Upper lobe of left lung (tissue), 6 donors: Measurements from ENCODE around the gene AACS. TPM values are rescaled to one million over a fixed set of nuclear protein-coding genes. Genes with fewer than 3 reads are reported as not detected.
"Not testable (repeated sequence)": the region's sequence is repeated elsewhere in the genome, so short reads cannot be mapped to it uniquely, and the experiment has no call there.

ENCODE experiments used
- ATAC-seq, 2 donors: fragments of 200-7000 bp; cut with Tn5 transposase; one replicate each; pipeline ENCODE4 v1.9.1; 2022; ENCODE audit warnings: mild to moderate bottlenecking in 2 of 2, moderate library complexity in 2 of 2; ENCODE audit not compliant: low FRiP score in 2 of 2
- DNase-seq, 2 donors: peaks; one replicate each; pipeline ENCODE4 v3.0.0-alpha.2; 2019 to 2020
- H3K27ac ChIP-seq, 4 donors: fragments of 200-600 bp; sonication (generic); one replicate each; pipeline ENCODE4 v1.5.1; 2016 to 2019
- H3K27me3 ChIP-seq, 4 donors: fragments of 200-600 bp; sonication (generic); one replicate each; pipeline ENCODE4 v1.5.1; 2017 to 2019
- H3K36me3 ChIP-seq, 4 donors: fragments of 200-600 bp; sonication (generic); one replicate each; pipeline ENCODE4 v1.5.1; 2016 to 2019
- H3K4me1 ChIP-seq, 4 donors: fragments of 200-600 bp; sonication (generic); one replicate each; pipeline ENCODE4 v1.5.1; 2018 to 2019
- H3K4me3 ChIP-seq, 4 donors: fragments of 200-600 bp; sonication (generic); one replicate each; pipeline ENCODE4 v1.5.1; 2017 to 2019; ENCODE audit warnings: mild to moderate bottlenecking in 2 of 4, moderate library complexity in 1 of 4
- H3K9me3 ChIP-seq, 4 donors: fragments of 200-600 bp; sonication (generic); one replicate each; pipeline ENCODE4 v1.5.1; 2018 to 2019
- EP300 ChIP-seq, 4 donors: sonication (generic); formaldehyde crosslinking; IDR thresholded peaks; one replicate each; pipeline ENCODE4 v1.5.1; 2017; ENCODE audit warnings: antibody characterized with exemption in 4 of 4, control low read depth in 2 of 4
- POLR2A ChIP-seq, 4 donors: fragments of 450-650 bp; IDR thresholded peaks; one replicate each; pipeline ENCODE4 v1.5.1; 2016 to 2017; ENCODE audit warnings: antibody characterized with exemption in 4 of 4, mild to moderate bottlenecking in 2 of 4
- POLR2AphosphoS5 ChIP-seq, 2 donors: sonication (generic); formaldehyde crosslinking; IDR thresholded peaks; one replicate each; pipeline ENCODE4 v1.5.1; 2017; ENCODE audit warnings: antibody characterized with exemption in 2 of 2
- WGBS, 2 donors: methylation state at CpG; one replicate each; pipeline ENCODE4 v1.1.5; 2017 to 2018; 5-methylcytosine and 5-hydroxymethylcytosine counted together
- total RNA-seq, 6 donors: library from RNA; depleted of rRNA in 4 of 6; stranded (reverse); fragments of >200 nt in 4 of 6; gene quantifications; one replicate each; pipeline versions ENCODE4 v1.1.0 to v1.2.1, GENCODE V29; 2016 to 2021
- TF ChIP-seq, protein P1 (sequence below), 6 experiments: fragments of 450-650 bp in 4 of 6; fragments of 200-600 bp in 2 of 6; sonication (generic) in 2 of 6; IDR thresholded peaks; one replicate each; pipeline ENCODE4 v1.5.1; 2016 to 2019; ENCODE audit warnings: antibody characterized with exemption in 6 of 6
- donor health status: DM: no; HTN: no; CAD: no; lungs with moderate emphysema.
- donor health status: DM: no; HTN: yes; CAD: no; lungs with severe emphysema.

The AACS gene
- total RNA-seq, 6 donors from 2014 or later, result 14.7 to 28.6 (median 25.5) TPM

DNA sequence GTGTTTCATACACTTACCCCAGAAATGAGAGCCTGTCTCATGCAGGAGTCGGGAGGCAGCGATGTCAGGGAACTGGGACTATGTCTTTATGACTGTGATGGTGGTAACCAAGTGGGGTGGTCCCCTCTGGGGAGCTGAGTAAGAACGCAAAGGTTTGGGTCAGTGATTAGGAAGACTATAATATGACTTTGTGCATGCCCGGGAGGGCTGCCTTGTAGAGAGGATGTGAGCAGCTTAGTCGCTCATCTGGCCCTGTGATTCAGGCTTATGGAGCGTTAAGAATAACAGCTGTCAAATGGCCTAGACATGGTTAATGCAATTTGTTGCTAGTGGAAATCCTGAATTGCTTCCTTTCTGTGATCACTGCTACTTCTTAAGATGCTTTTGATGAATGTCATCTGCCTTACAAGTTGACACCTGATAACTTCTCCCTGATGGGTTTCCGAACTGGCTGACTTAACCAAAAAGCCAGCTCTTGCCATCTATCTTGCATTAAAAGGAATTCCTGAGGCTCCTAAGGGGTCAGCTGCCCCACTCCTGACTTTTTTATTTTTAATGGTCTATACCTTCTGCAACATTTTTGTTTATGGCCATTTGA, 35.4 kb upstream of the AACS start:
- Histone ChIP-seq H3K4me1 (no peaks in the 10 kb centered on the region), H3K36me3 (no peaks in the 10 kb centered on the region), H3K27me3 (no peaks in the 10 kb centered on the region), H3K27ac (no peak overlapping the region), H3K4me3 (no peak overlapping the region), H3K9me3 (peaks cover 0 to 3% (median under 1%) of the 10 kb centered on the region in 4 donors)
- WGBS, 2 donors, result 85 to 91% methylated on average over 7 of the region's 7 CpGs
- no peak for ATAC-seq
- TF ChIP-seq EP300 (IDR thresholded peaks at IDR 0.05) (no peak), POLR2AphosphoS5 (IDR thresholded peaks at IDR 0.05) (no peak), POLR2A (IDR thresholded peaks at IDR 0.05) (no peak)
- TF ChIP-seq, protein P1, sequence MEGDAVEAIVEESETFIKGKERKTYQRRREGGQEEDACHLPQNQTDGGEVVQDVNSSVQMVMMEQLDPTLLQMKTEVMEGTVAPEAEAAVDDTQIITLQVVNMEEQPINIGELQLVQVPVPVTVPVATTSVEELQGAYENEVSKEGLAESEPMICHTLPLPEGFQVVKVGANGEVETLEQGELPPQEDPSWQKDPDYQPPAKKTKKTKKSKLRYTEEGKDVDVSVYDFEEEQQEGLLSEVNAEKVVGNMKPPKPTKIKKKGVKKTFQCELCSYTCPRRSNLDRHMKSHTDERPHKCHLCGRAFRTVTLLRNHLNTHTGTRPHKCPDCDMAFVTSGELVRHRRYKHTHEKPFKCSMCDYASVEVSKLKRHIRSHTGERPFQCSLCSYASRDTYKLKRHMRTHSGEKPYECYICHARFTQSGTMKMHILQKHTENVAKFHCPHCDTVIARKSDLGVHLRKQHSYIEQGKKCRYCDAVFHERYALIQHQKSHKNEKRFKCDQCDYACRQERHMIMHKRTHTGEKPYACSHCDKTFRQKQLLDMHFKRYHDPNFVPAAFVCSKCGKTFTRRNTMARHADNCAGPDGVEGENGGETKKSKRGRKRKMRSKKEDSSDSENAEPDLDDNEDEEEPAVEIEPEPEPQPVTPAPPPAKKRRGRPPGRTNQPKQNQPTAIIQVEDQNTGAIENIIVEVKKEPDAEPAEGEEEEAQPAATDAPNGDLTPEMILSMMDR (IDR thresholded peaks at IDR 0.05), result no peak
- DNase-seq, result no peak

DNA sequence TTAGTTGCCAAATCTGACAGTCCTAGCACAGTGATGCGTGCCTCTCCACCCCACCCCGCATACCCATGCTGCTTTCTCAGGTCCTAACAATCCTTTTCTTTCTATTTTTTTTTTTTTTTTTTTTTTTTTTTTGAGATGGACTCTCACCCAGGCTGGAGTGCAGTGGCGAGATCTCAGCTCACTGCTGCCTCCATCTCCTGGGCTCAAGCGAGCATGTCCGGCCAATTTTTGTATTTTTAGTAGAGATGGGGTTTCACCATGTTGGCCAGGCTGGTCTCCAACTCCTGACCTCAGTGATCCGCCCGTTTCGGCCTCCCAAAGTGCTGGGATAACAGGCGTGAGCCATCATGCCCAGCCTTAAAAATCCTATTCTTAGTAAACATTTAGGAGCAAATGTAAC, 33.8 kb upstream of the AACS start:
- H3K27me3 ChIP-seq, H3K9me3 ChIP-seq, H3K36me3 ChIP-seq, ATAC-seq, H3K27ac ChIP-seq, H3K4me1 ChIP-seq, DNase-seq, H3K4me3 ChIP-seq: not testable (repeated sequence)
- WGBS, 2 donors, result 85% methylated on average over 9 of the region's 9 CpGs

DNA sequence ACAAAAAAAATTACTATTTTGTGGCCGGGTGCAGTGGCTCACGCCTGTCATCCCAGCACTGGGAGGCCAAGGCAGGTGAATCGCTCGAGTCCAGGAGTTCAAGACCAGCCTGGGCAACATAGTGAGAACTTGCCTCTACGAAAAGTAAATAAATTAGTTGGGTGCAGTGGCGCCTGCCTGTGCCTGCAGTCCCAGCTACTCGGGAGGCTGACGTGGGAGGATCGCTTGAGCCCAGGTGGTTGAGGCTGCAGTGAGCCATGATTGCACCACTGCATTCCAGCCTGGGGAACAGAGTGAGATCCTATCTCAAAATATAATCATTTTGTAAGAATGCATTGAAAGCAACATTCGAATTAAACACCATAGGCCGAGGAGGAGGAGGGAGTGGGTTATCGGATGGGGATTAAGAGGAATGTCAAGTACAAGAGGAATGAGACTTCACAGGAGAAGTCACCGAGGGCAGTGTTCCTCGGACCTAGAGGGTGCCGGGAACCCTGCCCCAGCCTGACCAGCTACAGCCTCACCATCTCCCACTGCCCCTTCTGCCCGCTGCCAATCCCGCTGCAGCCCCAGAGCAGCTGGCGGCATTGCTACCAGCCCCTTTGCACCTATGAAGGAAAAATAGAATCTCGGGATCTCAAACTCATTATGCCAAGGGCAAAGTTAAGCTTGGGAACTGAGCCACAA, 32.6 kb upstream of the AACS start:
- H3K27me3 ChIP-seq, result no peaks in the 10 kb centered on the region
- no peaks in the 10 kb centered on the region for H3K36me3 ChIP-seq
- H3K4me3 ChIP-seq, result no peak overlapping the region
- no peaks in the 10 kb centered on the region for H3K4me1 ChIP-seq
- peaks cover 0 to 4% (median 2%) of the 10 kb centered on the region in 4 donors for H3K9me3 ChIP-seq
- no peak for ATAC-seq
- H3K27ac ChIP-seq, result no peak overlapping the region
- 84 to 85% methylated on average over 19 of the region's 19 CpGs for WGBS, 2 donors
- TF ChIP-seq EP300 (IDR thresholded peaks at IDR 0.05), result no peak
- TF ChIP-seq, protein P1 (IDR thresholded peaks at IDR 0.05), result no peak
- TF ChIP-seq POLR2AphosphoS5 (IDR thresholded peaks at IDR 0.05), result no peak
- TF ChIP-seq POLR2A (IDR thresholded peaks at IDR 0.05), result no peak
- DNase-seq, result no peak

DNA sequence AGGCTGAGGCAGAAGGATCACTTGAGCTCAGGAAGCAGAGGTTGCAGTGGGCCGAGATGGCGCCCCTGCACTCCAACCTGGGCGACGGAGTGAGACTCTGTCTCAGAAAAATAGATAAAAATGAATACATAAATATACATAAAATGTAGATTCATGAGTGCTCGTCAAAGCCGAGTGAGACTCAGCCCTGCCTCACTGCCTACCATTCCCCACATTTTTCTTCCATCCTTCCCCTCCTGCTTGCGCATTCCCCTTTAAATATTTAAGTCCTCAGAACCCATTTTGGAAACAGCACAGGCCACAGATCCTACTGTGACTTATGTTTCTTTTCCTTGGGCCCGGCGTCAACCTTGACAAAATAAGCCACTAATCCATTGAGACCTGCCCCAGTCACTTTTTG, 31.9 kb upstream of the AACS start:
- H3K27me3 ChIP-seq, result no peaks in the 10 kb centered on the region
- no peak for TF ChIP-seq POLR2AphosphoS5 (IDR thresholded peaks at IDR 0.05)
- TF ChIP-seq POLR2A (IDR thresholded peaks at IDR 0.05), result no peak
- TF ChIP-seq, protein P1 (IDR thresholded peaks at IDR 0.05), result no peak
- TF ChIP-seq EP300 (IDR thresholded peaks at IDR 0.05), result no peak
- H3K27ac ChIP-seq, result no peak overlapping the region
- peaks cover 0 to 4% (median 2%) of the 10 kb centered on the region in 4 donors for H3K9me3 ChIP-seq
- no peak for ATAC-seq
- no peaks in the 10 kb centered on the region for H3K36me3 ChIP-seq
- no peak for DNase-seq
- no peaks in the 10 kb centered on the region for H3K4me1 ChIP-seq
- 90% methylated on average over 9 of the region's 9 CpGs for WGBS, 2 donors
- H3K4me3 ChIP-seq, result no peak overlapping the region

DNA sequence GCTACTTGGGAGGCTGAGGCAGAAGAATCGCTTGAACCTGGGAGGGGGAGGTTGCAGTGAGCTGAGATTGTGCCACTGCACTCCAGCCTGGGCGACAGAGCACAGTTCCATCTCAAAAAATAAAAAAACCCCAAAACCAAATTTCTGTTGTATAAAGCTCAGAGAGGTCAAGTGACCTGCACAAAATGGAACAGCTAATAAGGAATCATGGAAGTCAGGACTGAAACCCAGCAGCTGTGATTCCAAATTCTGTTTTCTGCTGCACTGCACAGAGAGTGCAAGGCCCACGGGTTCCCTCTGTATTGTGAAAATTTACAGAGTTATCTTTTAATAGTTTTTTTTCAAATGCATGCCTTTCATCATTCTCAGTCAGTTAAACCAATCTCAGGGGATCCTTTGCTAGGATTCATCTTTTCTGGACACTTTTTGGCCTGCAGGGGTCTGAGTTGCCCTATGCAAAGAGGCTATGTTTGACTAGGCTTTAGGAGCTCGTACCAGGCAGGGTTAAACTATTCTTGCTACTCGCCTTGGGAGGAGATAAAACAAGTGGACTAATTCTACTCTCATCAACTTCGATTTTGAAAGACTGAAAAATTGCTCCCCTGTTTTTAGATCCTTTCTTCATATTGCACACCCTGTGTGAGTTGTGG, 26.1 kb upstream of the AACS start:
- TF ChIP-seq EP300 (IDR thresholded peaks at IDR 0.05), result no peak
- no peak for TF ChIP-seq POLR2A (IDR thresholded peaks at IDR 0.05)
- TF ChIP-seq POLR2AphosphoS5 (IDR thresholded peaks at IDR 0.05), result no peak
- TF ChIP-seq, protein P1 (IDR thresholded peaks at IDR 0.05), result no peak
- H3K27me3 ChIP-seq, result no peaks in the 10 kb centered on the region
- whole genome bisulfite sequencing, 2 donors, result 75 to 78% methylated on average over 6 of the region's 6 CpGs

More for the DNA sequence above, 26.1 kb upstream of the AACS start:
- no peak overlapping the region for H3K4me3 ChIP-seq
- H3K4me1 ChIP-seq, result no peaks in the 10 kb centered on the region
- no peak for ATAC-seq
- H3K36me3 ChIP-seq, result no peaks in the 10 kb centered on the region
- no peak for DNase-seq
- H3K9me3 ChIP-seq, result peaks cover 0 to 4% (median 2%) of the 10 kb centered on the region in 4 donors
- H3K27ac ChIP-seq, result no peak overlapping the region
